B cell (primary cell): ENCODE measurements around the gene NAT10. TPM values are rescaled to one million over a fixed set of nuclear protein-coding genes. Genes with fewer than 3 reads are reported as not detected.
"Not testable (repeated sequence)": the region's sequence is repeated elsewhere in the genome, so short reads cannot be mapped to it uniquely, and the experiment has no call there.

Source experiments
- ATAC-seq: fragments of 200-7000 bp; cut with Tn5 transposase; one replicate; pipeline ENCODE4 v1.10.0; 2021; ENCODE audit warnings: low read depth, mild to moderate bottlenecking, moderate number of reproducible peaks, moderate library complexity
- CTCF ChIA-PET: fragments of 350-600 bp; sonication (Branson Sonifier 250); formaldehyde crosslinking; loops from one replicate; lab custom pipeline; 2021; ENCODE audit warnings: antibody characterized with exemption, inconsistent platforms; lab: Charles Lee
- POLR2A ChIA-PET: fragments of 350-600 bp; sonication (Branson Sonifier 250); formaldehyde crosslinking; loops from one replicate; lab custom pipeline; 2021; ENCODE audit warnings: antibody characterized with exemption; lab: Charles Lee
- DNase-seq: peaks from one replicate; pipeline ENCODE4 v3.0.0; 2013
- H2AFZ ChIP-seq: 2 replicates; pipeline ENCODE4 v1.6.1; 2012; ENCODE audit warnings: mild to moderate bottlenecking, low read depth, low read length; ENCODE audit not compliant: insufficient read depth, poor library complexity, severe bottlenecking
- H3K27ac ChIP-seq, 2 donors: 1 replicate in 1 of 2; 2 replicates in 1 of 2; pipeline ENCODE4 v1.5.1; 2012 to 2013; ENCODE audit warnings: low read length in 2 of 2, mild to moderate bottlenecking in 2 of 2, moderate library complexity in 1 of 2
- H3K27me3 ChIP-seq, 4 experiments: fragments of 200-600 bp in 1 of 4; sonication (generic) in 1 of 4; replicated peaks in 1 of 4; 1 replicate in 2 of 4; 2 replicates in 2 of 4; pipeline versions ENCODE4 v1.6.1 to v1.7.0; 2013 to 2016; ENCODE audit warnings: low read length in 3 of 4, mild to moderate bottlenecking in 2 of 4, mixed read lengths in 1 of 4, moderate library complexity in 1 of 4; ENCODE audit not compliant: insufficient read depth in 4 of 4, control insufficient read depth in 3 of 4; ENCODE audit errors: control extremely low read depth in 1 of 4
- H3K36me3 ChIP-seq, 2 experiments: replicated peaks in 1 of 2; 1 replicate in 1 of 2; 2 replicates in 1 of 2; pipeline versions ENCODE4 v1.6.1 to v1.7.1; 2013; ENCODE audit warnings: low read length in 1 of 2; ENCODE audit not compliant: insufficient read depth in 2 of 2, control insufficient read depth in 1 of 2; ENCODE audit errors: control extremely low read depth in 1 of 2, extremely low read depth in 1 of 2
- H3K4me1 ChIP-seq, 2 donors: fragments of 200-600 bp in 1 of 2; sonication (generic) in 1 of 2; 1 replicate in 1 of 2; 2 replicates in 1 of 2; pipeline versions ENCODE4 v1.5.1 to v1.6.1; 2013 to 2017; ENCODE audit warnings: low read length in 2 of 2; ENCODE audit not compliant: control insufficient read depth in 2 of 2, insufficient read depth in 2 of 2
- H3K4me2 ChIP-seq: replicated peaks from 2 replicates; pipeline ENCODE3; 2012; ENCODE audit warnings: mild to moderate bottlenecking, low read depth, low read length; ENCODE audit not compliant: poor library complexity, severe bottlenecking
- H3K4me3 ChIP-seq, 5 experiments: fragments of 200-600 bp in 1 of 5; sonication (generic) in 1 of 5; 1 replicate in 3 of 5; 2 replicates in 2 of 5; pipeline versions ENCODE4 v1.5.1 to v1.7.0; 2011 to 2016; ENCODE audit warnings: low read length in 4 of 5, mild to moderate bottlenecking in 4 of 5, low read depth in 2 of 5, control low read depth in 1 of 5, moderate library complexity in 1 of 5; ENCODE audit not compliant: insufficient read depth in 1 of 5; ENCODE audit errors: control extremely low read depth in 1 of 5, extremely low read depth in 1 of 5
- H3K79me2 ChIP-seq: fragments of 200-600 bp; sonication (generic); one replicate; pipeline ENCODE4 v1.6.0; 2016; ENCODE audit warnings: low read length; ENCODE audit not compliant: control insufficient read depth, insufficient read depth
- H3K9ac ChIP-seq: fragments of 200-600 bp; sonication (generic); 2 replicates; pipeline ENCODE4 v1.6.1; 2017; ENCODE audit warnings: mild to moderate bottlenecking, low read length, moderate library complexity
- H3K9me3 ChIP-seq, 3 donors: one replicate each; pipeline versions ENCODE4 v1.6.1 to v1.7.1; 2013; ENCODE audit warnings: low read length in 2 of 3; ENCODE audit not compliant: control insufficient read depth in 2 of 3, insufficient read depth in 1 of 3; ENCODE audit errors: control extremely low read depth in 1 of 3
- H4K20me1 ChIP-seq: 2 replicates; pipeline ENCODE4 v1.6.0; 2012; ENCODE audit warnings: mild to moderate bottlenecking, low read length; ENCODE audit not compliant: insufficient read depth, control insufficient read depth, poor library complexity, severe bottlenecking
- H3K27ac Mint-ChIP-seq: one replicate; pipeline ENCODE4 v1.8.0; 2021; ENCODE audit warnings: mixed read lengths
- H3K27me3 Mint-ChIP-seq: one replicate; pipeline ENCODE4 v1.8.0; 2021; ENCODE audit warnings: mixed read lengths
- H3K4me1 Mint-ChIP-seq: one replicate; pipeline ENCODE4 v1.8.0; 2021; ENCODE audit warnings: mixed read lengths
- H3K4me3 Mint-ChIP-seq: one replicate; pipeline ENCODE4 v1.8.0; 2021; ENCODE audit warnings: mixed read lengths
- H3K9me3 Mint-ChIP-seq: one replicate; pipeline ENCODE4 v1.8.0; 2022; ENCODE audit warnings: mixed read lengths; ENCODE audit not compliant: insufficient read depth
- CTCF ChIP-seq: fragments of 200-600 bp; IDR thresholded peaks from one replicate; pipeline ENCODE4 v1.8.0; 2022; ENCODE audit warnings: antibody characterized with exemption, mild to moderate bottlenecking
- EZH2 ChIP-seq: IDR thresholded peaks from 2 replicates; pipeline ENCODE4 v1.6.1; 2012; ENCODE audit warnings: borderline replicate concordance, low read depth, mild to moderate bottlenecking, moderate library complexity, low read length; ENCODE audit not compliant: insufficient read depth, poor library complexity, severe bottlenecking
- WGBS: methylation state at CpG from one replicate; pipeline ENCODE4 v1.1.5; 2013; ENCODE audit warnings: missing lambda C conversion rate; ENCODE audit not compliant: insufficient coverage; 5-methylcytosine and 5-hydroxymethylcytosine counted together
- intact Hi-C: fragments of 100-400 bp; cut with micrococcal nuclease; formaldehyde crosslinking; loops from one replicate; pipeline ENCODE4 v1.10.0; 2022
- polyA plus RNA-seq: library from polyadenylated mRNA; depleted of rRNA; stranded (reverse); fragments of >200 nt; gene quantifications from 2 replicates; pipeline ENCODE4 v1.2.3, GENCODE V29; 2012
- total RNA-seq, 2 donors: library from RNA; stranded (reverse); fragments of 120-200 nt in 1 of 2; gene quantifications; 1 replicate in 1 of 2; 2 replicates in 1 of 2; pipeline versions ENCODE4 v1.2.3 to v1.2.4, GENCODE V29; 2013 to 2022

Gene NAT10
- total and polyA plus RNA-seq, 2 donors (not counting 1 experiment from before 2014, with no cell fraction given): 24.9 to 73.5 TPM

GRCh38 chr11:34091825-34092224 lies 13.6 kb upstream of the NAT10 start:
- Histone ChIP-seq H3K36me3 (peaks cover 29 to 82% of the 10 kb centered on the region in 2 experiments), H3K4me1 (no peaks in the 10 kb centered on the region), H2AFZ (no peak overlapping the region), H3K4me3 (no peak overlapping the region), H3K27me3 (no peaks in the 10 kb centered on the region), H3K79me2 (no peaks in the 10 kb centered on the region), H3K27ac (no peak overlapping the region), H3K9me3 (no peaks in the 10 kb centered on the region), H3K4me2 (no peak overlapping the region), H3K9ac (no peak overlapping the region), H4K20me1 (no peaks in the 10 kb centered on the region)
- Mint-ChIP-seq H3K4me3 (no peak overlapping the region), H3K27ac (no peak overlapping the region), H3K9me3 (no peaks in the 10 kb centered on the region), H3K4me1 (no peaks in the 10 kb centered on the region), H3K27me3 (no peaks in the 10 kb centered on the region)
- CTCF ChIA-PET: no interaction called here
- no peak for DNase-seq
- intact Hi-C loops: no loop called here
- ATAC-seq: no peak
- TF ChIP-seq CTCF (no peak), EZH2 (no peak)
- POLR2A ChIA-PET: no interaction called here
- WGBS: no CpG with 5 or more reads among the region's 1 CpG

- H3K9me3 ChIP-seq, H3K4me1 Mint-ChIP-seq, H3K4me2 ChIP-seq, H3K4me3 Mint-ChIP-seq, H3K27ac Mint-ChIP-seq, H3K27ac ChIP-seq, H2AFZ ChIP-seq, ATAC-seq, H3K79me2 ChIP-seq, H3K9ac ChIP-seq, H3K27me3 ChIP-seq, H3K4me3 ChIP-seq, intact Hi-C loops, DNase-seq, POLR2A ChIA-PET, H3K9me3 Mint-ChIP-seq, H3K27me3 Mint-ChIP-seq, H4K20me1 ChIP-seq, H3K4me1 ChIP-seq: not testable (repeated sequence)
- 100% methylated on average over 2 of the region's 2 CpGs for WGBS
- CTCF ChIA-PET: interaction anchor here (0.8 kb wide), 1 partner anchor 10 kb away, joined by 3 read pairs; no protein-coding TSS in a partner anchor
- peaks cover 35 to 87% of the 10 kb centered on the region in 2 experiments for H3K36me3 ChIP-seq
Observed at GRCh38 chr11:34094900-34095299, 10.5 kb upstream of the NAT10 start.
